Activated CD4-positive, alpha-beta T cell treated with anti-CD3 and anti-CD28 coated beads, Interleukin-2, amount 10 ng/mL, durations not matched to agents 24 days and 14 days (primary cell): ENCODE data around the gene RPL28. TPM values are rescaled to one million over a fixed set of nuclear protein-coding genes. Genes with fewer than 3 reads are reported as not detected.

Source experiments
- DNase-seq: peaks from one replicate; pipeline ENCODE4 v3.0.0; 2022
- H3K27ac Mint-ChIP-seq: one replicate; pipeline ENCODE4 v1.8.0; 2022; ENCODE audit warnings: mild to moderate bottlenecking, mixed read lengths
- H3K27me3 Mint-ChIP-seq: one replicate; pipeline ENCODE4 v1.8.0; 2022; ENCODE audit warnings: mixed read lengths
- H3K36me3 Mint-ChIP-seq: one replicate; pipeline ENCODE4 v1.8.0; 2022; ENCODE audit warnings: low read depth, mild to moderate bottlenecking, mixed read lengths
- H3K4me1 Mint-ChIP-seq: one replicate; pipeline ENCODE4 v1.8.0; 2021; ENCODE audit warnings: mixed read lengths
- H3K4me3 Mint-ChIP-seq: one replicate; pipeline ENCODE4 v1.8.0; 2022; ENCODE audit warnings: mild to moderate bottlenecking, moderate library complexity, mixed read lengths
- H3K9me3 Mint-ChIP-seq: one replicate; pipeline ENCODE4 v1.8.0; 2021; ENCODE audit warnings: mixed read lengths
- intact Hi-C: fragments of 100-400 bp; cut with micrococcal nuclease; formaldehyde crosslinking; loops from one replicate; pipeline ENCODE4 v1.15.1; 2023
- total RNA-seq: library from RNA; stranded (reverse); gene quantifications from 2 replicates; pipeline ENCODE4 v1.2.3, GENCODE V29; 2022

The RPL28 gene
- total RNA-seq, 1 donor from 2014 or later = 1,992 TPM

DNA sequence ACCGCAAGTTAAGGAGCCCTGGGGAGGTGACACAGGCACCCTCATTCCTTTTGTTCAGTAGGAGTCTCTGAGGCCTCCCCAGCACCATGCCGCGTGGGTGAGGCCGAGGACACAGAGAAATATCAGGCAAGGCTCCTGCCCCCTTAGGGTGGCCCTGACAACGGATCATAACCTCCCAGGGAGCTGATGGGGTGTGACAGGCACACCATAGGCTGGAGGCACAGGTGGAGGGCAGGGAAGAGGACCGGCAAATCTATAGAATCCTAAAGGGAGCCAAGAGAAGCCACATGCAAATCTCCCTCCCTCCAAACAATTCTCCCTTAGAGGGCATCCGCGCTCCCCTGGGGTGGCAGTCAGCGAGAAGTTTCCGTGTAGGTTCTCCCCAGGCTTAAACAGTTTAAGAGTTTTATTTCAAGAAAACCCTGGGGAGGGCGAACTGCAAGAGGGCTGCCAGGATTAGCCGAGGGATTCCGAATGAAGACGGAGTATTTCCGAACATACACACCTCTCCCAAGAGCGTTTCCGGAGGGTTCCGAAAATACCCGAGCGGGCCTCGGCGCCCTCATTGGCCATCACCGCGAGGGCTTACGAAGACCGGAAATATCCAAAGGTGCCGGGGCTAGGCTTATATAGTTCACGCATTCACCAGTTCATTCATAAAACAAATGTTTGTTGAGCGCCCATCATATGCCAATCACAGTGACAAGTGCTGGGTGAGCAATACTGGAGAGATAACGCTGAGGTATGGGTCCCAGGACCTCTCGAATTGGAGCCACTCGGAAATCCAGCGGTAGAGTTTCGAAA is 610 bp upstream of the RPL28 start:
- Mint-ChIP-seq H3K27me3 (no peaks in the 10 kb centered on the region), H3K27ac (peak overlapping the region; percentile 98), H3K4me1 (peaks cover 47% of the 10 kb centered on the region), H3K36me3 (peaks cover 56% of the 10 kb centered on the region), H3K4me3 (peak overlapping the region; percentile 97), H3K9me3 (peaks cover 6% of the 10 kb centered on the region)
- DNase-seq = peak; percentile 99
- intact Hi-C loops = loop anchor here (1.0 to 5.0 kb wide), 7 partner anchors 23 to 269 kb away; partner anchors contain the start of genes FIZ1, HSPBP1, KMT5C and PPP6R1

DNA sequence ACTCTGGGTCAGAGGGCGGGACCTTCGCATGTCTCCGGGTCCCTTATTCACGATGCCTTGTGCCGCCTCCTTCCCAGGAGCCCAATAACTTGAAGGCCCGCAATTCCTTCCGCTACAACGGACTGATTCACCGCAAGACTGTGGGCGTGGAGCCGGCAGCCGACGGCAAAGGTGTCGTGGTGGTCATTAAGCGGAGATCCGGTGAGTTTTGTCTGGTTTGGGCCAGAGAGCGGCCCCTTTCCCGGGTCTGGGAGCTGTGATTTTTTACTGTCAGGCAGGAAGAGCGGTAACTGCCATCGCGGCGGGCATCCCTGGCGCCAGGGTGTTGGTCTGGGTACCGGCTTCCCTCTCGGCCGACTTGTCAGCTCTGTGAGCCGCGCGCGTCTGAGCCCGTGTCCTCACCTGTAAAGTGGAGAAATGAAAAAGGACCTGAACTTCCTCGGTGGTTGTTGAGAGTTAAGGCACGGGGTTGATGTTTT is 800 bp downstream of the RPL28 start:
- peaks cover 6% of the 10 kb centered on the region for H3K9me3 Mint-ChIP-seq
- H3K36me3 Mint-ChIP-seq = peaks cover 60% of the 10 kb centered on the region
- H3K27me3 Mint-ChIP-seq = no peaks in the 10 kb centered on the region
- no peak for DNase-seq
- H3K4me1 Mint-ChIP-seq = peaks cover 52% of the 10 kb centered on the region
- intact Hi-C loops = loop anchor here (5.0 kb wide), 1 partner anchor 211 kb away; the partner anchor contains the start of gene FIZ1
- H3K27ac Mint-ChIP-seq = peak overlapping the region; percentile 98
- H3K4me3 Mint-ChIP-seq = peak overlapping the region; percentile 97

DNA sequence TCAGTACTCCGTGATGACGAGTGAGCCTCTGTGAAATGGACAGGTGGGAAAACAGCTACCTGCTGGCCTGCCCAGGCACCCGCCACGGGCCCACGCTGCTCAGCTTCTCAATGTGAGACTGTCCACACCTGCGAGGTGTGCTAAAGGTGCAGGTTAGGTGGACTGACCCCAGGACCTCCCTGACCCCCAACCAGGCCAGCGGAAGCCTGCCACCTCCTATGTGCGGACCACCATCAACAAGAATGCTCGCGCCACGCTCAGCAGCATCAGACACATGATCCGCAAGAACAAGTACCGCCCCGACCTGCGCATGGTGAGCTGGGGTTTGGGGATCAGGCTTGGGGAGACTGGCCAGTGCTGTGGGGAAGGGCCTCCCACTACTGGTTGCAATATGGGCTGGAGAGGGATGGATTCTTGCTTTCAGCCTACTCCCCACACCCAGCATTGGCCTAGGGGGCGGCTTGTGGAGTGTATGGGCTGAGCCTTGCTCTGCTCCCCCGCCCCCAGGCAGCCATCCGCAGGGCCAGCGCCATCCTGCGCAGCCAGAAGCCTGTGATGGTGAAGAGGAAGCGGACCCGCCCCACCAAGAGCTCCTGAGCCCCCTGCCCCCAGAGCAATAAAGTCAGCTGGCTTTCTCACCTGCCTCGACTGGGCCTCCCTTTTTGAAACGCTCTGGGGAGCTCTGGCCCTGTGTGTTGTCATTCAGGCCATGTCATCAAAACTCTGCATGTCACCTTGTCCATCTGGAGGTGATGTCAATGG is 2.2 kb downstream of the RPL28 start:
- peaks cover 58% of the 10 kb centered on the region for H3K36me3 Mint-ChIP-seq
- no peak for DNase-seq
- H3K9me3 Mint-ChIP-seq = no peaks in the 10 kb centered on the region
- H3K4me1 Mint-ChIP-seq = peaks cover 40% of the 10 kb centered on the region
- peak overlapping the region; percentile 97 for H3K4me3 Mint-ChIP-seq
- intact Hi-C loops = loop anchor here (5.0 kb wide), 1 partner anchor 209 kb away; the partner anchor contains the start of gene FIZ1
- no peaks in the 10 kb centered on the region for H3K27me3 Mint-ChIP-seq
- no peak overlapping the region for H3K27ac Mint-ChIP-seq

DNA sequence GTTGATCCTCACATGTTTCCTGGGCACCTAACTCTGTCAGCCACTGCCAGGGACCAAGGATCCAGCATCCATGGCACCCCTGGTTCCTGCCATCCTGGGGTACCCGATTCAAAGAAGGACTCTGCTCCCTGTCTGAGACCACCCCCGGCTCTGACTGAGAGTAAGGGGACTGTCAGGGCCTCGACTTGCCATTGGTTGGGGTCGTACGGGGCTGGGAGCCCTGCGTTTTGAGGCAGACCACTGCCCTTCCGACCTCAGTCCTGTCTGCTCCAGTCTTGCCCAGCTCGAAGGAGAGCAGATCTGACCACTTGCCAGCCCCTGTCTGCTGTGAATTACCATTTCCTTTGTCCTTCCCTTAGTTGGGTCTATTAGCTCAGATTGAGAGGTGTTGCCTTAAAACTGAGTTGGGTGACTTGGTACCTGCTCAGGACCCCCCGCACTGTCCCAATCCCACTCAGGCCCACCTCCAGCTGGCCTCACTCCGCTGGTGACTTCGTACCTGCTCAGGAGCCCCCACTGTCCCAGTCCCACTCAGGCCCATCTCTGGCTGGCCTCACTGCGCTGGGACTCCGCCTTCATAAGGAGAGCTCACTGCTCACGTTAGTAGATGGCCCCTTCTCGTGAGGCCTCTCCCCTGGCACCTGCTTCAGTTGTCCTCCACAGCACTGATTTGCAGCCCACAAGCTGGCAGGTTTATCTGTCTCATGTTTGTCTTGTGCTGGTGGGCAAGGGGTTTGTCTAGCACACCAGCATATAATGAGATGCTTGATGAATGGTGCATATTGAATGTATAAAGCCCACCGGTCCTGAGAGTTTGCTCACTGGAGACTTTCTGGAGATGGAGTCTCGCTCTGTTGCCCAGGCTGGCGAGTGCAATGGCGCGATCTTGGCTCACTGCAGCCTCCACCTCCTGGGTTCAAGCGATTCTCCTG is 3.9 kb downstream of the RPL28 start:
- no peaks in the 10 kb centered on the region for H3K9me3 Mint-ChIP-seq
- peak overlapping the region; percentile 37 for H3K4me3 Mint-ChIP-seq
- H3K27me3 Mint-ChIP-seq = no peaks in the 10 kb centered on the region
- H3K36me3 Mint-ChIP-seq = peaks cover 60% of the 10 kb centered on the region
- DNase-seq = no peak
- intact Hi-C loops = loop anchor here (5.0 kb wide), 1 partner anchor 208 kb away; the partner anchor contains the start of gene FIZ1
- H3K4me1 Mint-ChIP-seq = peaks cover 32% of the 10 kb centered on the region
- peak overlapping the region; percentile 69 for H3K27ac Mint-ChIP-seq

DNA sequence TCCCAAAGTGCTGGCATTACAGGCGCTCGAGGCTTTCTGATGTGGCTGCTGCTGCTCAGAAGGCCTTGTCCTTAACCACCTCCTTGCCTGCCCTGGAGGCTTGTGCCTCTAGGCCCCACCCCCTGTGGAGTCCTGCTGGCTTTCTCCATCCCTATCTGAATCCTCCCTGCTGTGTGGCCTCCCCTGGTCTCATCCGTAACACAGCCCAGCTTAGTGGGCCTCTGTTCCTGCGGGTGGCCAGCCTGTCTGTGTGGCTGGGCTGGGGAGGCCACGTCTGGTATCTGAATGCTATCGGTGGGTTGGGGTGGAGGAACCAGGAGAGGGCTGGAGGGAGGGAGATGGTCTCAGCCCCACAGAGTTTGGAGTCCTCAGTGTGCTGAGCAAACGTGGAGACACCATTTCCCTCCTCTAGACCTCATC is 4.7 kb downstream of the RPL28 start:
- intact Hi-C loops = no loop called here
- H3K36me3 Mint-ChIP-seq = peaks cover 60% of the 10 kb centered on the region
- no peak overlapping the region for H3K27ac Mint-ChIP-seq
- no peaks in the 10 kb centered on the region for H3K9me3 Mint-ChIP-seq
- no peaks in the 10 kb centered on the region for H3K27me3 Mint-ChIP-seq
- no peak for DNase-seq
- H3K4me1 Mint-ChIP-seq = peaks cover 28% of the 10 kb centered on the region
- no peak overlapping the region for H3K4me3 Mint-ChIP-seq

DNA sequence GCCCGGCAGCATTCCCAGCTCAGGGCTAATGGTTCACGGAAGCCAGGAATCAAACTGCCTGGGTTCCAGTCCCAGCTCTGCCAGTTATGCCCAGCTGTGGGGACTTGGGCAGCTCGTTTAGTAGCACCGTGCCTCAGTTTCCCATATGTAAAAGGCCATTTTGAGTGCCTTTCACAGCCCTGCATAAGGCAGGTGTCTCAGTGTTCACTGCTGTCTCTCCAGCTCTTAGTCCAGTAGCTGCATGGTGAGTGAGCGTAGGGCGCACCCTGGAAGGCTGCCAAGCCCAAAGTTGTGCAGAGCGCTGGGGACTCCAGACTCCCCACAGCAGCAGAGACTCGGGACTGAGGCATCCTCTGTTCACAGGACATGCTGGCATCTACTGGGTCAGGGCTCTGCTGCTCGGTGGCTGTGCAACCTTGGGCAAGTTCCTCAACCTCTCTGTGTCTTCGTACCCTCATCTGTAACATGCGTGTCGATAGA is 5.5 kb downstream of the RPL28 start:
- no peaks in the 10 kb centered on the region for H3K27me3 Mint-ChIP-seq
- no peak overlapping the region for H3K27ac Mint-ChIP-seq
- H3K36me3 Mint-ChIP-seq = peaks cover 53% of the 10 kb centered on the region

DNA sequence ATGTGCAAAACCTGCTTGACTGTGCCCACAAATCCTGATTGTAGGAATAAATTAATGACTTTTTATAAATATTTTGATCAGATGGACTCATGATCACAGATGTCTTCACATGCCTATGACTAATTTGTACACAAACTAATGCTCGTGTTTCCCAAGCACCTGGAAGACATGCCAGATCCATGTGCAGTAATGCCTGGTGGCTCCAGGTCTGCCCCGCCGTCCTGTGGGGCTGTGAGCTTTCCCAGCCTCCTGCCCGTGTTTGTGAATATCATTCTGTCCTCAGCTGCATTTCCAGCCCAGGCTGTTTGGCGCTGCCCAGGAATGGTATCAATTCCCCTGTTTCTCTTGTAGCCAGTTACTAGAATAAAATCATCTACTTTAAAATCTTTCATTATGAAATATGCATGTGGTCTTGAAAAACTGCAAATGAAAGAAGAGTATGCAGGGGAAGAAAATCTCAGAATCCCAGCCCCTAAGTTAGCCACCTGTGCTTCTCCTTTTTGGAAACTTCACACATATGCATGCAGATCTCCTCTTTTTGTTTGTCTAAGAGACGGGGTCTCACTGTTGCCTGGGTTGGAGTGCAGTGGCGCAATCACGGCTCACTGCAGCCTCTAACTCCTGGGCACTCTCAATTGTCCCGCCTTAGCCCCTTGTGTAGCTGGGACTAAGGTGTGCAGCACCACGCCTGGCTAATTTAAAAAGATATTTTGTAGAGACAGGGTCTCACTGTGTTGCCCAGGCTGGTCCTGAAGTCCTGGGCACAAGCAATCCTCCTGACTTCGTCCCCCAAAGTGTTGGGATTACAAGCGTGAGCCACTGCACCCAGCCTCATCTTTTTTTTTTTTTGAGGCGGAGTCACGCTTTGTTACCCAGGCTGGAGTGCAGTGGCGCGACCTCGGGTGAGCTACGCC is 6.2 kb downstream of the RPL28 start:
- no peak overlapping the region for H3K4me3 Mint-ChIP-seq
- no peak for DNase-seq
- H3K27me3 Mint-ChIP-seq = no peaks in the 10 kb centered on the region
- no peaks in the 10 kb centered on the region for H3K9me3 Mint-ChIP-seq
- H3K27ac Mint-ChIP-seq = no peak overlapping the region
- intact Hi-C loops = no loop called here
- peaks cover 46% of the 10 kb centered on the region for H3K36me3 Mint-ChIP-seq
- H3K4me1 Mint-ChIP-seq = peaks cover 20% of the 10 kb centered on the region

More for the DNA sequence above, 5.5 kb downstream of the RPL28 start:
- Mint-ChIP-seq H3K4me1 (peaks cover 26% of the 10 kb centered on the region), H3K9me3 (no peaks in the 10 kb centered on the region), H3K4me3 (no peak overlapping the region)
- intact Hi-C loops = no loop called here
- no peak for DNase-seq

DNA sequence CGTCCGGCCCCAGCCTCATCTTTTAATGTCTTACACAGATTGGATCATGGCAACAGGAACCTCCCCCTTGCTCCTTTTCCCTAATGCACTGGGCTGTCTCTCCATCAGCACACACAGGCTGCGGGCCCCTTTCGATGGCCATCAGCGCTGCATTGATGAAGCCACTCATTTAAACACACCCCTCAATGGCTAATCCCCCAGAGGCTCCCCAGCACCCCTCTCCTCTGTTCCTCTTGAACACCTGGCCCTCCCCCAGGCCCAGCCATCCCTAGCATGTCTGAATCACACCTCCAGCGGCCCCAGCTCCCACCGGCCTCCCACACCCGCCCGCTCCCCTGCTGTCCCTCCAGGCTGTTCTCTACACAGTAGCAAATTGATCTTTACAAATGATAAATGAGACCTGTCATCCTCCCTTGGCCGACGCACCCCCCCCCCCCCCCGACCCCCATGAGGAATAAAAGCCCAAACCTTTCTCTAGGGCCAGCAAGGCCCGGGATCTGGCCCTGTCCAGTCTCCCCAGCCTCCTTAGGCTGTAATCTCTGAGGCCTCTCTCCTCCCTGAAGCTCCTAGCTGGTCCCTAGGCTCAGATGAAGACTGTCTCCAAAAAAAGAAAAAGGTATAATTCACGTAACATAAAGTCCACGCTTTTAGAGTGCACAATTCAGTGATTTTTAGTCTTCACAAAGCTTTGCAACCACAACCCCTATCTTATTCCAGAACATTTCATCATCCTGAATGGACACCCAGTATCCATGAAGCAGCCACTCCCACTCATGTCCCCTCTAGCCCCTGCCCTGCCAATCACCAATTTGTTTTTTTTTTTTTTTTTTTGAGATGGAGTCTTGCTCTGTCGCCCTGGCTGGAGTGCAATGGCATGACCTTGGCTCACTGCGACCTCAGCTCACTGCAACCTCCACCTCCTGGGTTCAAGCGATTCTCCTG is 7.4 kb downstream of the RPL28 start:
- no peaks in the 10 kb centered on the region for H3K9me3 Mint-ChIP-seq
- H3K27me3 Mint-ChIP-seq = no peaks in the 10 kb centered on the region
- H3K27ac Mint-ChIP-seq = no peak overlapping the region
- H3K36me3 Mint-ChIP-seq = peaks cover 35% of the 10 kb centered on the region
- peaks cover 21% of the 10 kb centered on the region for H3K4me1 Mint-ChIP-seq
- H3K4me3 Mint-ChIP-seq = no peak overlapping the region
- DNase-seq = no peak
- intact Hi-C loops = no loop called here

DNA sequence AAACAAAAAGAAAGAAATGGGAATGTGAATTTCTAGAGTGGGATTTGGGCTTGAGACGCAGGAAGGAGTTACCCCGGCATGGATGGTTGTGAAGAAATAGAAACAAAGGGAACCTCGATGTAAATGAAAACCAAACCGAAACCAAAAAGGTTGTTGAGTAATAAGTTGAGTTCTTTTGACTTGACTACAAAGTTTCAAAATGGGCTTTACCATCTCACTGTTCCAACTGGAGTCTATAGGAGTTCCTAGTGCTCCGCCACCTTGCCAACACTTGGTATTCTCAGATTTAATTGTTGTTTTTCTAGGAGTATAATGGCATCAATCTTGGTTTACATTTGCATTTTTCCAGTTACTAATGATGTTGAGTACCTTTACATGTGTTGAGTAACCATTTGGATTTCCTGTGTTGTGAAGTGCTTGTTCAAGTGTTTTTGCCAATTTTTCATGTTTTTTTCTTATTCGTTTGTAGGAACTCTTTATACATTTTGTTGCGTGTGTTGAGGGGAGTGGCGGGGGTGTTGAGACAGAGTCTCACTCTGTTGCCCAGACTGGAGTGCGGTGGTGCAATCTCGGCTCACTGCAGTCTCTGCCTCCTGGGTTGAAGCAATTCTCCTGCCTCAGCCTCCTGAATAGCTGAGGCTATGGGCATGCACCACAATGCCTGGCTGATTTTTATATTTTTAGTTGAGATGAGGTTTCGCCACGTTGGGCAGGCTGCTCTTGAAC is 12.6 kb downstream of the RPL28 start:
- peaks cover 31% of the 10 kb centered on the region for H3K36me3 Mint-ChIP-seq
- H3K27me3 Mint-ChIP-seq = no peaks in the 10 kb centered on the region
- H3K4me3 Mint-ChIP-seq = peak overlapping the region; percentile 5
- H3K4me1 Mint-ChIP-seq = peaks cover 26% of the 10 kb centered on the region
- DNase-seq = no peak
- H3K9me3 Mint-ChIP-seq = no peaks in the 10 kb centered on the region
- intact Hi-C loops = loop anchor here (1.0 kb wide), 1 partner anchor 9 kb away; the partner anchor contains the start of gene UBE2S
- peak overlapping the region; percentile 18 for H3K27ac Mint-ChIP-seq

DNA sequence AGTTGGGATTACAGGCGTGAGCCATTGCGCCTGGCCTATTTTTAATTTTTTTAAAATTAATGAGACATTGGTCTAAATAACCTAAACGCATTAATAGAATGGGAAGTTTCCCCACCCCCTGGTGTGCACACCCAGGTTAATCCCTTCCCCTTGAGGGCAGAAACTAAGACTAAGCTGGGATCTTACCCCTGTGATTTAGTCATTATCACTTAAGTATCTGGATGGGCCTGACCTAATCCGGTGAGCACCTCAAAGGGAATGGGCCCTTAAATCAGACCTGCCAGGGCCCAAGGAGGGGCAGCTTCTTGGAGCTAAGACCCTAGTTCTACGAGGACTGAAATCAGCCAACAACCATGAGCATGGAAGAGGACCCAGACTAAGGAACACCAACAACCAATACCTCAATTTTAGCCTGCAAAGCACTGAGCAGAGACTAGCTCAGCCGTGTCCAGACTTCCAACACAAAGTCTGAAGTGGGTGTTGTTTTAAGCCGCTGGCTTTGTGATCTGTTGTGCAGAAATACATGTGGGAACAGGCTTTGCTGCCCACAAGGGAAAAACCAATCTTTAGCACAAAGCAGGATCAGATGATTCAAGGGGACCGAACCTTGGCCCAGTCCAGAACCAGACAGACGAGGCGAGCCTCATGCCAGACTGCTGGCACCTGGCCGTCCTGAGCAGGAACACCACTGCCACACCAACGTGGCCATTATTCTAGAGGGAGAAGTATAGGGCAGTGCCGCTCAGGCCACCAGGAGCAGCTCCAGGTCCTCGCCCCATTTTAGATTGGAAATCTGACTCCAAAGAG is 14.8 kb downstream of the RPL28 start:
- peaks cover 34% of the 10 kb centered on the region for H3K4me1 Mint-ChIP-seq
- H3K36me3 Mint-ChIP-seq = peaks cover 41% of the 10 kb centered on the region
- H3K27me3 Mint-ChIP-seq = no peaks in the 10 kb centered on the region
- no peaks in the 10 kb centered on the region for H3K9me3 Mint-ChIP-seq
- intact Hi-C loops = no loop called here
- no peak for DNase-seq
- H3K27ac Mint-ChIP-seq = no peak overlapping the region
- H3K4me3 Mint-ChIP-seq = no peak overlapping the region
